ENCODE measurements around the gene ARHGAP10.

Gene ARHGAP10

DNA sequence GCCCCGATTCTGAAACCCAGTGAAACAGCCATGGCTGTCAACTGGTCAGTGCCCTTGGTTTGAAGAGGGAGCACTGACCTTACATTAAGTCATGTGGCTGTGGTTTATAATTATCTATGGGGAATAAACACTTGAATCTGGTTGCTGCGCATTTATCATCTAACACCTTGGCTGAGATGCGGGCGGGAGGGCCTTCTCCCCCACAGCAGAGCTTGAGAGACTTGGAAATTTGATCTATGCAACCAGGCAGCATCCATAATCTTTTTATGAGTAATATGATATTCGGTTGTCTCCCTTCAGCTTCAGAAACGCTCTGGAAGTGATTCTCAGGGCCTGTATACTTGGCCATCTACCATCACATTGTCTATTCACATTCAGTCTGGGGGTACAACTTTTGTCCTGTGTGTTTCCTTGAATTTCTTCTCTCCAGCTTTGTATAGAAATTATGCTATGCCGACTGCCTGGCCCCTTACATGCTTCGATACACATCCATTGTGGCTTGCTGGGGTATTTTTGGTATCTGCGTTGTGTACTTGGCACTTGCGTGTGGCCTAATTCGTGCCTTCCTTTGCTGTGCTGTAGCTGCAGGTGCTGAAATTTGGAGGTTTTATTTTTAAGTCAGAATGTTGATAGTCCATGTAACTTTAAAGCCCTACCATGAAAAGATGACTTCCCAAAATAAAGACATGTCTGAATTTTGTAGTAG is 321.6 kb downstream of the ARHGAP10 start:
- DNase-seq, result no peak

DNA sequence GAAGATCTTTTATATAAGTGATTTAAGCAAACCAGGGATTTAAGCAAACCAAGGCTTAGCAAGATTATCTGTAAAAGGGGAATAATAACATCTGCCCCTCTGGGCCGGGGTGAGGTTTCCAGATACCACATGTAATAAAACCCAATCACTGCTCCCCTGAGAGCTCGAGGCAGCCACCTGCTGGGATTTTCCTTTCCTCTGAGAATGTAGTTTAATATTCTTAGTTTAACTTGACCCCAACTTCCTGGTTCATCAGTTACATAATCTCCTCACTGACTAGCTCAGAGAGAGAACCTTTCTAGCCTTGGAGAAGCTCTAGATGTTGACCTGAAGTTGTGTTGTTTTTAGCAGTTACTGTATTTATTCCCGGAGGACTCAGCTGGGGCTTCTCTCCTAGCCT is 322.4 kb downstream of the ARHGAP10 start:
- DNase-seq, result no peak

DNA sequence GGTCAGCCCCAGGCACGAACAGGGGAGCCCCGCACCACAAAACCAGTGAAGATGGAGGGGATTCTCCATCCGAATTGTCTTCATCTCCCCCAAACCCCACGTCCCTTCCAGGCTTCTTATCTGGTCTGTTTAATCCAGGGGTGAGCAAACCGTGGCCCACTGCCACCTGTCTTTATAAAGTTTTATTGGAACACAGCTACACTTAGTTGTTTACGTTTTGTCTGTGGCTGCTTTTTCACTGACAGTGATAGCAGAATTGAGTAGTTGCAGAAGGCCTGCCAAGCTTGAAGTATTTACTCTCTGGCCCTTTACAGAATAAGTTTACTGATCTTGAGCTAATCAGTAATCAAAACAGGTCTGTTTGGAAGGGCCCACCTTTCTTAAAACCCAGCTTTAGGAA is 324.0 kb downstream of the ARHGAP10 start:
- no peak for DNase-seq

DNA sequence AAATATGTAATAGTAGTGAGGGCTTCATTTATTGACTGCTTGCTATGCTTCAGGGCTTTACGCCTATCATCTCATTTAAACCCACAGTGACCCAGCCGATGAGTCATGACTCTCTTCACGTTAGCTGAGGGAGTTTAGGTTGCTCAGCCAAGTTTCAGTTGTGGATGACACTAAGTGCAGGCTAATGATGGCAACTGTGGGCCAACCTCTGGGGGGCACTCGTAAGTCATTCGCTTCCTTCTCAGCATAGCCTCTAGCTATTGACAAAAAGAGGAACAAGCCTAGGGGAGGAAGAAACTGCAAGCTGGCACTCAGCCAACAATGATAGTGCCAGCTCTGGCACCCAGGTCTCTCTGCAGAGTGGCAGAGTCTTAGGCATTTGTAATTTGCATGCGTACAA is 325.0 kb downstream of the ARHGAP10 start:
- DNase-seq, result no peak

DNA sequence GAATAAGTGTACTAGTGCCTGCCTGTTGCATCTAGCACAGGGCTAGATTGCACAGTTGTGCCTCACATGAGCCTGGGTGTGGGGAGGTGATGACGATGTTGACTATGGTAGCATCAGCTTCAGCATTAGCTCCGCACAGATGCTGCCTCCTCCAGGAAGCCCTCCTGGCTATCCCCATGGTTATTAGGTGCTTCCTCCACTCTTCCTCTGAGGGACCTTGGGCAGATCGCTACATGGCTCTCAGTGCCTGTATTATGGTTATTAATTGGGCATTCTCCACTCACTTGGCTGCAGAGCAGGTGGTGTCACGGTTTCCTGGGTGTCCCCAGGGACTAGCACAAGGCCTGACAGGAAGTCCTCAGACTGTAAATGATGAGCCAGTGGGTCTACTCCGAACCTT is 325.6 kb downstream of the ARHGAP10 start:
- DNase-seq, result no peak

DNA sequence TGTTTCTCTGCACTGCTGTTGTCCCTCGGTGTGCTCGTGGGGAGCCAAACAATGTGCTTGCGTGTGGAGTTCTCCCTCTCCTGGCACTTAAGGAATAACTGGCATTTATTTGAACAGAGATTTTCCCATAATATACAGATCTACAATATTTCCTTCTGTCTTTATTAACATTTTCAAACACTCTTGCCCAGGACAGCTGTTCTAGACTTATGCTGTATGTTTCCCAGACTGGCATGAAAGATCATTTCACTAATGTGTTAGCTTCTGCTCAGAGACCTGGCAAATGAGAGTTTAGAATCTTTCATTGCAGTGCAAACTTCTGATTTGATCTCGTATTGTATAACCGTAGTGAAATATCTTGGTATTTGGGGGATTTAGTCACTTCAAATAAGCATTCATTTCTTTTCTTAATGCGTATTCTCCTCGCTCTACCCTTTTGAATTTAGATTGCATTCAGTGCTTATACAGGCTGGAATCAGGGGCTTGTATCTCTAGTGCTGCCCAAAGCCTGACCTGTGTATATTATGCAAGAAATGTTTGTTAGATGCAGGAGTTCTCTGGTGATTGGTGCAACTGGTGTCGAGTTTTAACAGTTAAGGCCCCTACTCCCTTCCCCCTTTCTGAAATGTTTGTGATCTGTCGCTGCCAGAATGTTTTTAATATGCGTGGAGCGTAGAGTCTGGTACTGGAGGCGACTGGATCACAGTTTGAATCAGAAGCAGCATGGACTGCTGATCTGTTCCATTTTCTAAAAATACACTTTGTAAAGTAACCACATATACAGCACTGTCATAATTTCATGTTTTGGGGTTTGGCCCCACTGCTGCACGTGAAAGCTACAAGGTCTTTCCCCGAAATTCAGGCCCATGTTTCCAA is 326.3 kb downstream of the ARHGAP10 start:
- DNase-seq, result no peak

DNA sequence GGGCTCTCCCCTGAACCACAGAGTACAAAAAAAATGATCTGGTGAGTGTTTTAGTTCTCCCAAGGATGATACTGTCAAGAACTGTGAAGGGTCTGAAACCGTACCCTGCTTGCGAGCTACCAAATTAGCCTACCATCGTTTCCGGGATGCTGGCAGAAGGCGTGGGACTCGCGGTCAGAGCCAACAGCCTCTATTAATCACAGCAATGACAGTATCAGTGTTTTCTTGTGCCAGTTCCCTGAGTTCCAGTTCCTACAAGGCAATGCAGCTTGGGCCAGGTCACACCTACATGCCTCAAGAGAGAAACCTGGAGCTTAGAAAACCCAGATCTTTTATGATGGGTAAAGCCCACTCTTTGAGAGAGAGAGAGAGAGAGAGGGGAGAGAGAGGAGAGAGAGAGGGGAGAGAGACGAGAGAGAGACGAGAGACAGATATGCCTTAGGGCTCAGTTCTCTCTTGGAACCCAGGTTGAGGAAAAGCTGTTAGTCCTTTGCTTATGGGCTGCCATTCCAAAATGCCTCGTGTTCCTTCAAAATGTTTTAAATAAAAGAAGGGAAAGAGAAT is 327.8 kb downstream of the ARHGAP10 start:
- DNase-seq, result no peak

DNA sequence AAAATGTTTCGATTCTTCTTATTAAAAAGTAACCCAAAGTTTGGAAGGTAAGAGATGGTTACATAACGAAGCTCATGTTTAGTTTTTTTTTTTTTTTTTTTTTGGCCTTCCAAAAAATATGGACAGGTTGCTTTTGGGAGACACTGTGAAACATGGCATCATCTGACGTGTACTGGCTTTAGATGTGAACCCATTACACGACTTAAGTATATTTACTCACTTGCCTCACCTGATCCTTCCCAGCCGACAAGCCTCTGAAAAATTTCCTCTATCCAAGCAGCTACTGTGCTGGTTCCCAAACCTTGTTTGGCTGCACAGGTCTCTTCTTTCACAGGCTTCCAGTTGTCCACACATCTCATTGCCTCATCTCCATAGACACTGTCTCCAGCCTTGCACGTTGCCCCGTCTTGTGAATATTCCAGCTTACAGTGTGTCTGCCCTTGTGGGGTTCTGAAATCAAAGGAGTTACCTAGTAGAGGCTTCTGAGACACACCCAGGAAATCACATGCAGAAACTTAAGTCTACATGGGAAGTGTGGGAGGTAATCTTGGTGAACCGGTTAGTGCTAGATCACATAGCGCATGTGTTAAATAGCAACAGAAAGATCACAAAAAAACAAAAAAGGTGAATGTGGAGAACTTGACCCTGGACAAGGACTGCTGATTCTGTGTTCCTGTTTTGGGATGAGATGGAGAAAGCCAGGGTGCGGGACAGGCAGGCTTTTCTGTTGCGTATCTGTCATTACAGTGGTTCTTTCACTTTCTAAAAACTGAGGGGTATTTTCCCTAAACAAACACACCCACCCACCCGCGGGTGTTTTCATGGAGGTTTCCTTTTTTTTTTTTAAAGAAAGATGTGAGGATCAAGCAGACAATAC is 328.6 kb downstream of the ARHGAP10 start:
- no peak for DNase-seq

DNA sequence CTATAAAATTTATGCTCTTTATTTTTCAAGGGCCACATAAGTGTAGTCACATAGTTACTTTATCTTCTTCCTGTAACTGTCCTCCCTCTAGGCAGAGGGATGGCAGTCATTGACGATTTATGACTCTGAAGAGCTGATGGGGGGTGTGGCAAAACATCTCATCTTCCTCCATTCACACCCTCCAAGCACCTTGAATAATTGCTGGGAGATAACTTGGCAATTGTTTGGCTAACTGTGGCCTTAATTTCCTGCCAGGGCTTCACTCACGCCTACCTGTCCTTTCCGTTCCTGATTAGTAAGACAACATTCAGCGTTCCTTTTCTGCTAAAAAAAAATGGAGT is 329.2 kb downstream of the ARHGAP10 start:
- no peak for DNase-seq

DNA sequence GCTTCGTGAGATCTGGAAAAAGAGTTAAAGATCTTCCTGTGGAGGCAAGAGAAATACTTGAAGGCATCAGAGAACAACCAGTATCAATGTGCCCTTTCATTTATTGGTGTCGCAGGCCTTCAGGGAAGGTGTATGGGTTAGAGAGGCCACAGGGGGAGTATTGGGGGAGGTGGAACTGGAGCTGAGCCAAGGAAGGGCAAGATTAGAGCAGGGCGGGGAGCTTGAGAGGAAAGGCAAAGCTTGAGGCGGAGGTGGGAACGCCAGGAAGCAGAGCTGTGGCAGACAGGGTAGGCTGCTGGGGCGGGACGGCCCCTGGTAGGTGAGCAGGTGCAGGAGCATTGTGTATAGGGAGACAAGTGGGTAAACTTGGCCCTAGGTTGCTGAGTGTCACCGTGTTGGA is 329.9 kb downstream of the ARHGAP10 start:
- DNase-seq, result no peak

DNA sequence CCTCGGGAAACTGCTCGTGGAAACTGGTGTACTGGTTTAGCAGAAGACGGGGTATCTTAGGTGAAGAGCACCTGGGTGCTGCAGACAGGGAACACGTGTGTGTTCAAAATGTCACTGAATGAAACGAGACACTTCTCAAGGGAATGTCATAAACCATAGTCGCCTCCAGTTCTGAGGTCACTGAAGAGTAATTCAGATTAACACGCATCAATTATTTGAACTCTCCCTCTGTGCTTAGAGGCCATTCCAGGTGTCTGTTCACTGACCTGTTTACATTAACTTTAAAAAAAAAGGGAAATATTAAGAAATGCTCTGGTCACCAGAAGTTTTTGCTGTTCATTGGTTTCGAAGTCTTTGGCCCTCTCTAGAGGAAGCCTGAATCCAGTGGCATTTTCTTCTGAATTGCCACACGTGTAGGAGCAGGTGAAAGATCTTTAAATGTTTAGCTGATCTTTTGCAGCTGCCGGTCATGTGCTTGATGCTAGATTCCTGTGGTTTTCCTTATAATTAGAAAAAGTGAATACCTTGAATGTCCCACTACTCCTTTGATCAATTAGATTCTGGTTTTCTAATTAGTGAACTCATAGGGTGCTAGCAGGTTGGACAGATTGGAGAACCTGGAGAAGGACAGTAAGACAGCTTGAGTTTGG is 330.5 kb downstream of the ARHGAP10 start:
- no peak for DNase-seq

DNA sequence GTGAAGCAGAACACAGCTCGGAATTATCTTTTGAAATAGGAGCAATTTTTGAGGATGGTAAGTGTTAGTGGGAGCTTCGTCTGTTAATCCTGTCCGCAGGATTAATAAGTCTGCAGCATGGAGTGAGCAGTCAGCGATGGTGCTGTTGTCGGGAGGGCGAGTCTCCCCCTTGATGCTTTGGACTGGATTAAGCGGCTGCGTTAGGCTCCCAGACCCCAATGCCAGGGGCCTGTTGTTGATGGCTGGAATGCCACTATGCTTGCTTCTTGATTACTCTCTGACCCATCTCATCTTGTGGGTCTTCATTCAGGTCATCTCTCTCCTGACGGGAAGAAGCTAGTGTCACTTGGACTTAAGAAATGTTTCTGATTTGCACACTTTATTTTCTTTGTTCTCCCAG is 332.6 kb downstream of the ARHGAP10 start:
- no peak for DNase-seq

DNA sequence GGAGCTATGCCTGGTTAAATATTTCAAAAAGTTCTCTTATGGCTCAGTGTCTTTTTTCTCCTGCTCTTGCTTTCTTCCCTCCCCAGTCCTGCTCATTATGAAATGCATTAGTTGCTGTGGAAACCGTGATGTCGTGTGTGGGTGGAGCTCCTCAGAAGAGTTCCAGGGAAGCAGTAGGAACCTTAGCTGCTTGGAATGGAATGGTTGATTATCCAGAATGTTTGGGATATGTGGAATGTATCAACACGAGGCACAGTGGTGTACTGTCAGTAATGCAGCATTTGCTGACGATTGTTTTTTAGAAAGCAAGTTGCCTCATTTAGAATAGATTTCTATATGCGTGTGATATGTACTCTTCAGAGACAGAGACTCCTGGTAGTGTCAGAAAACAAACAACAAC is 333.2 kb downstream of the ARHGAP10 start:
- no peak for DNase-seq

DNA sequence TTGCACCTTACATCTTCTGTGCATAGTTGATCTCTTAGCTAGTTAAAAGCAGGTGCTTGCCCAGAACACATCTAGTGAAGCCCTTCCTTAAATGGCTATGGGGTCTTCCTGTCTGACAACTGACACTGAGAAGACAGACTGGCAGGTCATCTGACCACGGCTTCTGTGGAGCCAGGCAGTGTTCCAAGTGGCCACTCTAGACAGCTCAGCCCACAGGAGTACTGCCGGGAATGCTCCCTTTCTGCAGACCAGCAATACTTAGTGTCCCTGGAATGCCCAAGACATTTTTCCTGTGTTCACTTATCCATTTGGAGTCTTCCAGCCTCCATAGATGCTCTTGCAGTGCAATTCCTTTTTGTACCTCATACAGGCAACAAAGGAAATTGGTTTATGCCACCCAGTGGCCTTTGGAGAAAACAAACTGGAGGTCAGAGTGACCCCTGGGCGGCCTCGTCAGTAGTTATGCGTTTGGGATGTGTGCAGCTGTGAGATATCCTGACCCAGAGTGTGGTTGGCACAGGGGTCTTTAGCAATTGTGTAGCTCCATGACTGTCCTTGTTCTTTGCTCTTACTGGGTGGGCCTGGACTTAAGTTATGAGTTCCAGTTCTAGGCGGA is 335.5 kb downstream of the ARHGAP10 start:
- DNase-seq, result no peak

DNA sequence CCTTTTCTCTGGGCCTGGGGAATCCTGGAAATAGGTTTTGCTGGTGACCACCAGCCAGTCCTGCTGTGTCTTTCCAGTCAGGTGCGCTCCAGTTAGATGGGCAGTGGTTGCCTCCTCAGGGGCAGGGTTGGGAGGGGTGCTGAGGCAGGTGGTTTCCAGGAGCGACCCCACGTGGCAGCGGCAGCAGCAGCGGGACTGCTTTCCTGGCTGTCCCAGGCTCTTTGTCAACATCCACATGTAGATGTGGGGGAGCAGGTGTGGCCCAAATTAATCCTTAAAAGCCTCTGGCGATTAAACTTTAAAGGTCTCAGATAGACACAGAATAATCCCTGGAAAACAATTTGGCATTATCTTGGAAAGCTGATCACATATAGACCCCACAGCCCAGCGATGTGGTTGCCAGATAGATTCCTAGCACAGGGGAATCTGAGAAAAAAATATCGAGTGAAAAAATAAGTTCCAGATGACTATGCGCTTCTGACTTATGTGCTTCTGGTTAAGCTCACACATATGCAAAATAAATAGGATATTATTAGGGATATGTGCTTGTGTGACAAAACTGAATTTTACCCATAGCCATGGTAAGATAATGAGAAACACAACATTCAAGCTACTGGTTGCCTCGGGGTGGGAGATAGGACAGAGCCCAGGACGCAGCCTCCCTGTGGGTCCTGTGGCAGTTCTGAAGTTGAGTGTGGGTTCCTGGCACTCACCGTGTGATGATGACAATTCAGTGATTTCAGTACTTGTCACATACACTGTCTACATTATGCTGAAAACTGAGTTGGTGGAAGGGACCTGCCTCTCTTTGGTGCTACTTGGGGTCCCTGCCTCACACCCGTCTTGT is 336.4 kb downstream of the ARHGAP10 start:
- no peak for DNase-seq

DNA sequence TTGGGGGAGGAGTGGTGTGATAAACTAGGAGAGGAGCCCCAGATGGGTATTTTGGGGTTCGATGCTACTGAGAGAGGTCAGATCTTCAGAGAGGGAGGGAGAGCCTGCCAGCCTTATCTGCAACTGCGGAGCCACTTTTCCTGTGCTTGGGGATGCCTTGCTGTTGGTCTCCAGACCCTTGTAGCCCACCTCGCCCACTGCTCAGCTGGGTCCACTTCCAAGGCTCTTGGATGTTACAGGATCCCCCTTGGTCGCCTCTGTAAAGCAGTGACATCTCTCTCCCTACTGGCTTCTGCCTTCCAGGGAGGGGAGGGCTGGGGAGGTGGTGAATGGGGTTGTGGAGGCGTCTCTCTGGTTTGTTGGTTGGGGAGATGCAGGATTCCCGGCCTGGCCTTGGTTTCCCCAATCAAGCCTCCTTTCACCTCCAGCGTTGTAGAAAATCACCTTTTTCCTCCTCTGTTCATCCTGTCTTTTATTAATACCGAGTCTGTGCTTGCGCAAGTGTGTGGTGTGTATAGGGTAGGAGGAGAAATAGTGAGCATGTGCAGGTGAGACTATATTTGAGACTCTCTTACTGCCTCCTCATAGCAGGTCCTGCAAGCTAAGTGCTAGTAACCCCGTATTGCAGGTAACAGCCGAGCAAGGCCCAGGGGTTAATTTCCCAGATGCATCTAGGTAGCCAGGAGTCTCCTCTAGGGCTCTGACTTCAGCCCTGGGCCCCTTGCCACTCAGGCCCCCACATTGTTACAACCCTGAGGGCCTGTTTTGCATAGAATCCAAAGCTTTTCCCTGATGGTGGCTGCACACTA is 337.4 kb downstream of the ARHGAP10 start:
- DNase-seq, result no peak

DNA sequence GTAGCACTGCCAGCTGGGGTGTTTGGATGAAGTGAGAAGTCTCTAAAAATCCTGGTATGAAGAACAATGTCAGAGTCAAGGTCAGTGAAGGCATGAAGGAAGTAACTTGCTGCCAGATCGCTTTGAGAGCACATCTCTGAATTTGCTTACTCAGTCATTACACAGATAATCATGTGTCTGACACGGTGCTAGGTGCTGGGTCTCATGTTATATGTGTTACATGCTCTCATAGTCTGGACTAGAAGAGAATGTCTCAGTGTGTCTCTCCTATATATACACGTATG is 337.9 kb downstream of the ARHGAP10 start:
- DNase-seq, result no peak

DNA sequence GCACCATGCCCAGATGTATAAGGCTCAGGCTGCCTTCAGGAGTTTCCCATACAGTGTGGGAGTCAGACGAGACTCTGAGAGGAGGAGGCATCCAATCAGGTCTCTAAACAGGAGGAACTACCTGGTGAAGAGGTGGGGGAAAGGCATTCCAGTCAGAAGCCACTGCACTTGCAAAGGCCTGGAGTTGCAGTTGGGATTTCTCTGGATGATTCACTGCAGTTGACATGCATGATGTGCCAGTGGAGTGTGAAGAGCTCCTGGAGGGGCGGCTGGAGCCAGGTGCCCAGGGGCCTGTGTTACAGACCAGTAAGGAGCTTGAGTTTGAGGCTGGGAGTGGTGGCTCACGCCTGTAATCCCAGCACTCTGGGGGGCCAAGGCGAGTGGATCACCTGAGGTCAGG is 339.1 kb downstream of the ARHGAP10 start:
- no peak for DNase-seq

DNA sequence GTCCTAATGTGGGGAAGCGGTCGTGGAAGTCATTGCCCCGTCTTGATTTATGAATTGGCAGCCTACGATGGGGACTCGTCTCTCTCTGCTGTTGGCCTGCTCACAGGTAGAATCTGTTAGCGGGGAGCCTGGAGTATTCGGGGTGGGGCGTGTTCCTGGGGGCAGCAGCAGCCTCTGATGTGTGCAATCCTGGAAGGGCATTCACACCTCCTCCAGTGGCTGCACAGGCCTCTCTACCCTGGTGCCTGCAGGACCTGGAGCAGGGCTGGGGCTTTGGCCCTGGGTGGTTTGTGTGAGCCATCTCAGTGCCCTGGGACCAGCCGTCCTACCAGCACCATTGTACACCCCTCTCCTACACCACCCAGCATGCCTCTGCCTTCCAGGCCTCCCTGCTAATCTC is 340.9 kb downstream of the ARHGAP10 start:
- no peak for DNase-seq

DNA sequence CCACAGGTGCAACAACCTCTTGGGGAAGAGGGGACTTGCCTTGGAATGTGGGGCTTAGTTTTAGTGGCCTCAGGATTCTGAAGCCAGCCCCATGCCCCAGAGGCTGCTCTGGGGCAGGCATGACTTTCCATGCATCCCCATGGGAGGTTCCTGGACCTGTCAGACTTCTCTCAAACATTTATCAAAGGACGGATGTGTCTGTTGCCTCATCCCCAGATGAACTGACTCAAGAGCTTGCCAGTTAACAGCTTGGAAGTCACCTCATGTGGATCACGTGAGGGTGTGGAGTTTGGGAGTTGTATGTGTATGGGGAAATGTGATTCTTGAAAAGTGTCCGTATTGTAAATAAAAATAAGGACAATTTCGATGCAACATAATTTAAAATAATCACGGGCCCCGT is 341.5 kb downstream of the ARHGAP10 start:
- DNase-seq, result no peak

DNA sequence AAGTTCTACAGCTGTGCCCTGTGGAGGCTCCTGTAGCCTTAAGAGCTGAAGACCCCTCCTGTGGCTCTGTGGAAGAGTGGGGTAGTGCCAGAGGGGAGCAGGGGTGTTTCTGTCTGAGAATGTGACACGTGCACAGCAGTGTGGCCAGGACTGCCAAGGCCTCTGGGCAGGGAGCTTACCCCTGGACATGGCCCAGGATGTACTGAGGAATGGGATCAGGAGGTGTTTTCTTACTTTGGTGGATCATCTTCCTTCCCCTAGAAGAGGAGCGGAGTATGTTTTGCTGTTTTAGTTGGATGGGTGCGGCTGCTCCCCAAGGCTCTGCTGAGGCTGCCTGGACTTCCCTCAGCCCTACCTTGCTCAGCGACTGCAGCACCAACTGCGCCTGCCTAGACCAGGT is 342.6 kb downstream of the ARHGAP10 start:
- DNase-seq, result no peak

All from DMS153 (cell line).